Fibroblast of lung (primary cell): ENCODE measurements around the gene FGGY. TPM values are rescaled to one million over a fixed set of nuclear protein-coding genes. Genes with fewer than 3 reads are reported as not detected.

ENCODE experiments used
- DNase-seq, 2 donors: peaks; one replicate each; pipeline versions ENCODE4 v3.0.0 to v3.0.0-alpha.2; 2010; ENCODE audit warnings: low read depth in 2 of 2
- H2AFZ ChIP-seq: 2 replicates; pipeline ENCODE4 v1.5.1; 2012; ENCODE audit warnings: low read length, control low read depth, inconsistent platforms
- H3K27ac ChIP-seq: 2 replicates; pipeline ENCODE4 v1.5.1; 2011; ENCODE audit warnings: low read length, control low read depth; ENCODE audit not compliant: insufficient read depth
- H3K27me3 ChIP-seq: 2 replicates; pipeline ENCODE4 v1.5.1; 2011; ENCODE audit warnings: mild to moderate bottlenecking, low read length; ENCODE audit not compliant: control insufficient read depth, insufficient read depth
- H3K36me3 ChIP-seq: 2 replicates; pipeline ENCODE4 v1.5.1; 2011; ENCODE audit warnings: low read length; ENCODE audit not compliant: control insufficient read depth, insufficient read depth
- H3K4me1 ChIP-seq: 2 replicates; pipeline ENCODE4 v1.5.1; 2011; ENCODE audit warnings: low read length; ENCODE audit not compliant: control insufficient read depth, insufficient read depth; ENCODE audit errors: extremely low read depth
- H3K4me2 ChIP-seq: 2 replicates; pipeline ENCODE4 v1.5.1; 2011; ENCODE audit warnings: low read length, control low read depth; ENCODE audit not compliant: insufficient read depth; ENCODE audit errors: extremely low read depth
- H3K4me3 ChIP-seq, 4 experiments: fragments of 200-600 bp in 1 of 4; sonication (generic) in 1 of 4; replicated peaks in 1 of 4; 2 replicates each; pipeline ENCODE4 v1.5.1; 2011 to 2016; ENCODE audit warnings: low read length in 4 of 4, low read depth in 3 of 4, mild to moderate bottlenecking in 3 of 4, control low read depth in 2 of 4, inconsistent platforms in 1 of 4, mixed read lengths in 1 of 4; ENCODE audit not compliant: insufficient read depth in 1 of 4; ENCODE audit errors: control extremely low read depth in 1 of 4
- H3K79me2 ChIP-seq: 2 replicates; pipeline ENCODE4 v1.5.1; 2012; ENCODE audit warnings: mild to moderate bottlenecking, low read length, inconsistent platforms; ENCODE audit not compliant: control insufficient read depth, insufficient read depth
- H3K9ac ChIP-seq: 2 replicates; pipeline ENCODE4 v1.5.1; 2011; ENCODE audit warnings: mild to moderate bottlenecking, low read length, control low read depth; ENCODE audit not compliant: insufficient read depth
- H3K9me3 ChIP-seq: 2 replicates; pipeline ENCODE4 v1.5.1; 2012; ENCODE audit warnings: low read depth, low read length; ENCODE audit not compliant: control insufficient read depth, insufficient read depth
- H4K20me1 ChIP-seq: 2 replicates; pipeline ENCODE4 v1.5.1; 2011; ENCODE audit warnings: low read length; ENCODE audit not compliant: control insufficient read depth, insufficient read depth; ENCODE audit errors: extremely low read depth
- CTCF ChIP-seq, 2 donors: IDR thresholded peaks in 1 of 2; conservative IDR thresholded peaks in 1 of 2; 1 replicate in 1 of 2; 2 replicates in 1 of 2; pipeline ENCODE4 v1.5.1; 2011 to 2012; ENCODE audit warnings: low read length in 2 of 2, control low read depth in 1 of 2, inconsistent platforms in 1 of 2, low read depth in 1 of 2, mild to moderate bottlenecking in 1 of 2
- EZH2 ChIP-seq: IDR thresholded peaks from 2 replicates; pipeline ENCODE4 v1.5.1; 2012; ENCODE audit warnings: low read length, control low read depth, mild to moderate bottlenecking; ENCODE audit errors: missing control alignments
- polyA plus RNA-seq, 2 donors: library from polyadenylated mRNA; depleted of rRNA in 1 of 2; stranded (reverse) in 1 of 2; unstranded in 1 of 2; fragments of >200 nt; gene quantifications; 2 replicates each; pipeline ENCODE4 v1.2.1, GENCODE V29; 2011 to 2012; ENCODE audit warnings: missing spikeins in 1 of 2
- total RNA-seq: library from RNA; depleted of rRNA; stranded (reverse); fragments of >200 nt; gene quantifications from 2 replicates; pipeline ENCODE4 v1.2.1, GENCODE V29; 2014

FGGY gene
- total and polyA plus RNA-seq, 2 donors (not counting 1 experiment from before 2014, with no cell fraction given): 9.5 to 32.4 TPM

- H2AFZ ChIP-seq: no peak overlapping the region
- peak overlapping the region; percentile 41 for H3K27ac ChIP-seq
- no peaks in the 10 kb centered on the region for H3K79me2 ChIP-seq
- H3K9ac ChIP-seq: no peak overlapping the region
- H3K27me3 ChIP-seq: no peaks in the 10 kb centered on the region
- peaks cover 26% of the 10 kb centered on the region for H3K4me1 ChIP-seq
- H4K20me1 ChIP-seq: no peaks in the 10 kb centered on the region
- H3K4me3 ChIP-seq: no peak overlapping the region
- DNase-seq: no peak
- no peaks in the 10 kb centered on the region for H3K9me3 ChIP-seq
- H3K4me2 ChIP-seq: peak overlapping the region; percentile 37
- TF ChIP-seq EZH2 (no peak), CTCF (conservative IDR thresholded peaks at IDR 0.05 in 1 of 2, IDR thresholded peaks at IDR 0.05 in 1 of 2; ENCODE audit: low read depth in 1 of 2, low read length in 2 of 2) (no peak)
- no peaks in the 10 kb centered on the region for H3K36me3 ChIP-seq
Measured at GRCh38 chr1:59703918-59704378, 407.1 kb downstream of the FGGY start.

GRCh38 chr1:59704716-59705115 lies 407.8 kb downstream of the FGGY start:
- H4K20me1 ChIP-seq: no peaks in the 10 kb centered on the region
- no peak overlapping the region for H3K4me2 ChIP-seq
- no peaks in the 10 kb centered on the region for H3K27me3 ChIP-seq
- H3K4me3 ChIP-seq: no peak overlapping the region
- peaks cover 26% of the 10 kb centered on the region for H3K4me1 ChIP-seq
- H3K27ac ChIP-seq: no peak overlapping the region
- H3K36me3 ChIP-seq: no peaks in the 10 kb centered on the region
- no peak for TF ChIP-seq CTCF (conservative IDR thresholded peaks at IDR 0.05 in 1 of 2, IDR thresholded peaks at IDR 0.05 in 1 of 2; ENCODE audit: low read depth in 1 of 2, low read length in 2 of 2)
- H2AFZ ChIP-seq: no peak overlapping the region
- H3K9me3 ChIP-seq: no peaks in the 10 kb centered on the region
- DNase-seq: no peak
- no peak overlapping the region for H3K9ac ChIP-seq
- no peaks in the 10 kb centered on the region for H3K79me2 ChIP-seq

- H3K9ac ChIP-seq: no peak overlapping the region
- no peak overlapping the region for H3K4me2 ChIP-seq
- no peak overlapping the region for H3K27ac ChIP-seq
Measured at GRCh38 chr1:59705466-59706302, 408.8 kb downstream of the FGGY start.

More at GRCh38 chr1:59705466-59706302, 408.8 kb downstream of the FGGY start:
- Histone ChIP-seq H2AFZ (no peak overlapping the region), H4K20me1 (no peaks in the 10 kb centered on the region), H3K27me3 (no peaks in the 10 kb centered on the region), H3K4me3 (no peak overlapping the region), H3K9me3 (no peaks in the 10 kb centered on the region), H3K4me1 (peaks cover 26% of the 10 kb centered on the region), H3K79me2 (no peaks in the 10 kb centered on the region), H3K36me3 (no peaks in the 10 kb centered on the region)
- TF ChIP-seq EZH2 (no peak), CTCF (conservative IDR thresholded peaks at IDR 0.05 in 1 of 2, IDR thresholded peaks at IDR 0.05 in 1 of 2; ENCODE audit: low read depth in 1 of 2, low read length in 2 of 2) (no peak)
- peak in 1 of 2 donors; percentile 84 for DNase-seq
